ENCODE data around the gene CPNE8. TPM values are rescaled to one million over a fixed set of nuclear protein-coding genes. Genes with fewer than 3 reads are reported as not detected.

The CPNE8 gene
- total RNA-seq, 2 donors from 2014 or later: 8.7 to 18.0 TPM

DNA sequence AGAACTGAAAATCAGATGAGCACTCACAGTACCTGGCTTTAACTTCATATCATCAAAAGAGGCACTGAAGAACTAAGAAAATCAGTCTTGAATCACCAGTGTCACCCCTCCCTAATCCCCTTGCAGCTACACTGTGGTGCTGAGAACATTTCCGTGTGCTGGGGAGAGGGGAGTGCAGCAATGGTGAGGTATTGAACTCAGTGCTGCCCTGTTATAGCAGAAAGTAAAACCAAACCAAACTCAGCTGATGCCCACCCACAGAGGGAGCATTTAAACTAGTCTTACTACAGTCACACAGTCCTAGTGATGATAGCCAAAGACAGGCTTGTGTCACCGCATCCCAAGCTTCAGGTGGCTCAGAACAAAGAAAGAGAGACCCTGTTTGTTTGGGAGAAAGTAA is 122.1 kb downstream of the CPNE8 start:
- H3K4me3 Mint-ChIP-seq: no peak overlapping the region
- TF ChIP-seq, protein P1, sequence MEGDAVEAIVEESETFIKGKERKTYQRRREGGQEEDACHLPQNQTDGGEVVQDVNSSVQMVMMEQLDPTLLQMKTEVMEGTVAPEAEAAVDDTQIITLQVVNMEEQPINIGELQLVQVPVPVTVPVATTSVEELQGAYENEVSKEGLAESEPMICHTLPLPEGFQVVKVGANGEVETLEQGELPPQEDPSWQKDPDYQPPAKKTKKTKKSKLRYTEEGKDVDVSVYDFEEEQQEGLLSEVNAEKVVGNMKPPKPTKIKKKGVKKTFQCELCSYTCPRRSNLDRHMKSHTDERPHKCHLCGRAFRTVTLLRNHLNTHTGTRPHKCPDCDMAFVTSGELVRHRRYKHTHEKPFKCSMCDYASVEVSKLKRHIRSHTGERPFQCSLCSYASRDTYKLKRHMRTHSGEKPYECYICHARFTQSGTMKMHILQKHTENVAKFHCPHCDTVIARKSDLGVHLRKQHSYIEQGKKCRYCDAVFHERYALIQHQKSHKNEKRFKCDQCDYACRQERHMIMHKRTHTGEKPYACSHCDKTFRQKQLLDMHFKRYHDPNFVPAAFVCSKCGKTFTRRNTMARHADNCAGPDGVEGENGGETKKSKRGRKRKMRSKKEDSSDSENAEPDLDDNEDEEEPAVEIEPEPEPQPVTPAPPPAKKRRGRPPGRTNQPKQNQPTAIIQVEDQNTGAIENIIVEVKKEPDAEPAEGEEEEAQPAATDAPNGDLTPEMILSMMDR (conservative IDR thresholded peaks at IDR 0.05): no peak
- WGBS, 2 experiments (ENCODE audit: insufficient coverage in 1 of 2, insufficient read length in 1 of 2): 53% methylated on average over 2 of the region's 2 CpGs; no CpG with 5 or more reads in 1 of the 2 experiments

DNA sequence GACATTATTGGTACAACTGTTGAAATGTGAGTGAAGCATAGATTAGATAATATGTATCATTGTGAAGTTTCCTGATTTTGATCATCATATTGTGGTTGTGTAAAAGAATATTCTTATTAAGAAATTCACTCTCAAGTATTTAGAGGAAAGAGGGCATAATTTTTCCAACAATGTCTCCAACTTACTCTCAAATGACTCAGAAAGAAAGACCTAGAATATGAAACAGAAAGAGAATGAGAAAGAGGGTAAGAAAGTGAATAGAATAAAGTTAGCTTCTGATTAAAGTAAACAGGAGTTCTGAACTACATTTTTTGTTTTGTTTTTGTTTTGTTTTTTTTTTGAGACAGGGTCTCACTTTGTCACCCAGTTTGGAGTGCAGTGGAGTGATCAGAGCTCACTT is 123.0 kb downstream of the CPNE8 start:
- TF ChIP-seq, protein P1 (conservative IDR thresholded peaks at IDR 0.05): no peak
- H3K4me1 ChIP-seq (ENCODE audit: control insufficient read depth, insufficient read depth, low read length): no peaks in the 10 kb centered on the region
- H3K27ac Mint-ChIP-seq: no peak overlapping the region
- peaks cover 7% of the 10 kb centered on the region for H3K9me3 Mint-ChIP-seq
- H3K36me3 ChIP-seq (ENCODE audit: control insufficient read depth, insufficient read depth, low read length): no peaks in the 10 kb centered on the region
- no peak overlapping the region for H3K9ac ChIP-seq (ENCODE audit: extremely low read depth, low read length, poor library complexity, severe bottlenecking)
- no peak overlapping the region for H3K27ac ChIP-seq (ENCODE audit: low read depth, low read length)
- no peak for DNase-seq
- no peaks in the 10 kb centered on the region for H3K27me3 ChIP-seq (ENCODE audit: control insufficient read depth, insufficient read depth, low read length, poor library complexity, severe bottlenecking)
- H3K9me3 ChIP-seq (ENCODE audit: control insufficient read depth, low read length): peaks cover 8% of the 10 kb centered on the region
- H3K36me3 Mint-ChIP-seq (ENCODE audit: low read depth): peaks cover 2% of the 10 kb centered on the region
- no peak overlapping the region for H3K4me3 ChIP-seq (ENCODE audit: low read length)
- no peak overlapping the region for H3K4me3 Mint-ChIP-seq
- H3K27me3 Mint-ChIP-seq (ENCODE audit: insufficient read depth): no peaks in the 10 kb centered on the region
- H3K4me1 Mint-ChIP-seq: no peaks in the 10 kb centered on the region

More for the DNA sequence above, 122.1 kb downstream of the CPNE8 start:
- no peak for DNase-seq
- Histone ChIP-seq H3K9ac (ENCODE audit: extremely low read depth, low read length, poor library complexity, severe bottlenecking) (no peak overlapping the region), H3K27me3 (ENCODE audit: control insufficient read depth, insufficient read depth, low read length, poor library complexity, severe bottlenecking) (no peaks in the 10 kb centered on the region), H3K4me3 (ENCODE audit: low read length) (no peak overlapping the region), H3K4me1 (ENCODE audit: control insufficient read depth, insufficient read depth, low read length) (no peaks in the 10 kb centered on the region), H3K9me3 (ENCODE audit: control insufficient read depth, low read length) (peaks cover 16% of the 10 kb centered on the region), H3K27ac (ENCODE audit: low read depth, low read length) (no peak overlapping the region), H3K36me3 (ENCODE audit: control insufficient read depth, insufficient read depth, low read length) (no peaks in the 10 kb centered on the region)
- H3K27me3 Mint-ChIP-seq (ENCODE audit: insufficient read depth): no peaks in the 10 kb centered on the region
- H3K4me1 Mint-ChIP-seq: no peaks in the 10 kb centered on the region
- no peak overlapping the region for H3K27ac Mint-ChIP-seq
- H3K9me3 Mint-ChIP-seq: peaks cover 16% of the 10 kb centered on the region
- H3K36me3 Mint-ChIP-seq (ENCODE audit: low read depth): peaks cover 2% of the 10 kb centered on the region

DNA sequence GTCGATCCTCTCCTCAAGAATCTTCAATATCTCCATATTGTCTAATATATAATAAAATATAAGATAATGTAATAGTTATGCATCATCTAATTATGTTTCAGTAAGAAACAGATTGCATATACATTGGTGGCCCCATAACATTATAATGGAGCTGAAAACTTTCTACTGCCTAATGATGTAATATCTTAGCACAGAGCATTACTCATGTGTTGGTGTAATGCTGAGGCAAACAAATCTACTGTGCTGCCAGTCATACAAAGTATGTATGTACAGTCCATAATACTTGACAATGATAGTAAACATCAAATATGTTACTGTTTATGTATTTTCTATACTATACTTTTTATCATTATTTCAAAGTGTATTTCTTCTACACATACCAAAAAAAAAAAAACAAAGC is 128.7 kb downstream of the CPNE8 start:
- Histone ChIP-seq H3K9me3 (ENCODE audit: control insufficient read depth, low read length) (peaks cover 8% of the 10 kb centered on the region), H3K36me3 (ENCODE audit: control insufficient read depth, insufficient read depth, low read length) (no peaks in the 10 kb centered on the region), H3K27ac (ENCODE audit: low read depth, low read length) (no peak overlapping the region), H3K27me3 (ENCODE audit: control insufficient read depth, insufficient read depth, low read length, poor library complexity, severe bottlenecking) (no peaks in the 10 kb centered on the region), H3K9ac (ENCODE audit: extremely low read depth, low read length, poor library complexity, severe bottlenecking) (no peak overlapping the region), H3K4me1 (ENCODE audit: control insufficient read depth, insufficient read depth, low read length) (no peaks in the 10 kb centered on the region), H3K4me3 (ENCODE audit: low read length) (no peak overlapping the region)
- Mint-ChIP-seq H3K27ac (no peak overlapping the region), H3K36me3 (ENCODE audit: low read depth) (peaks cover 2% of the 10 kb centered on the region), H3K4me3 (no peak overlapping the region), H3K9me3 (peaks cover 7% of the 10 kb centered on the region), H3K27me3 (ENCODE audit: insufficient read depth) (no peaks in the 10 kb centered on the region), H3K4me1 (no peaks in the 10 kb centered on the region)
- WGBS, 2 experiments (ENCODE audit: insufficient coverage in 1 of 2, insufficient read length in 1 of 2): no CpG with 5 or more reads among the region's 1 CpG
- no peak for DNase-seq
- TF ChIP-seq, protein P1 (conservative IDR thresholded peaks at IDR 0.05): no peak
